ENCODE data around the gene COL4A2.

GRCh38 chr13:110272651-110273050, 34.4 kb upstream of the COL4A2 start:
- TF ChIP-seq CTCF (IDR thresholded peaks at IDR 0.05; ENCODE audit: low read length) (no peak), EZH2 (IDR thresholded peaks at IDR 0.05; ENCODE audit: borderline replicate concordance, low read length) (no peak)
